OCI-LY7 (cell line): ENCODE data around the gene TMC1.

Experiments used
- CTCF ChIP-seq: fragments of 200-600 bp; sonication (generic); conservative IDR thresholded peaks from 2 replicates; pipeline ENCODE4 v1.5.1; 2014; ENCODE audit warnings: mild to moderate bottlenecking, antibody characterized with exemption, low read length, moderate library complexity, mixed read lengths
- EZH2phosphoT487 ChIP-seq: fragments of 200-600 bp; sonication (generic); IDR thresholded peaks from 2 replicates; pipeline ENCODE4 v1.6.1; 2018; ENCODE audit warnings: low read depth, borderline replicate concordance, mild to moderate bottlenecking, mixed run types, antibody characterized with exemption, low read length, moderate library complexity, mixed read lengths

GRCh38 chr9:72880821-72881220 lies 359.4 kb downstream of the TMC1 start:
- TF ChIP-seq CTCF, result no peak
- no peak for TF ChIP-seq EZH2phosphoT487
